Hepatocyte (in vitro differentiated cells): ENCODE measurements around the gene PTPRE.
"Not testable (repeated sequence)": the region's sequence is repeated elsewhere in the genome, so short reads cannot be mapped to it uniquely, and the experiment has no call there.

Experiments
- EZH2 ChIP-seq: fragments of 200-600 bp; sonication (generic); IDR thresholded peaks from 2 replicates; pipeline ENCODE4 v1.6.1; 2016; ENCODE audit warnings: antibody characterized with exemption, mild to moderate bottlenecking, borderline replicate concordance
- TF ChIP-seq, protein P1 (sequence below): fragments of 200-600 bp; sonication (generic); IDR thresholded peaks from 2 replicates; pipeline ENCODE4 v1.5.1; 2016; ENCODE audit warnings: antibody characterized with exemption, mild to moderate bottlenecking; ENCODE audit not compliant: poor library complexity

DNA sequence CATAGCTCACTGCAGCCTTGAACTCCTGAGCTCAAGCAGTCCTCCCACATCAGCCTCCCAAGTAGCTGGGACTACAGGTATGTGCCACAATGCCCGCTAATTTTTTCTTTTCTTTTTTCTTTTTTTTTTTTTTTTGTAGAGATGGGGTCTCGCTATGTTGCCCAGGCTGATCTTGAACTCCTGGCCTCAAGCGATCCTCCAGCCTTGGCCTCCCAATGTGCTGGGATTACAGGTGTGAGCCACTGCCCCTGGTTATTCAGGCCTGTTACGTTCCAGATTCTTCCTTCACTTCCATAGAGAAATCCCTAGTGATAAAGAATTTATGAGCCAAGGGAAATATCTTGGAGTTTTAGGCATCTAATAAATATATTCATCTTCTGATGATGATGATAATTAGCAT is 187.7 kb downstream of the PTPRE start:
- TF ChIP-seq, protein P1, sequence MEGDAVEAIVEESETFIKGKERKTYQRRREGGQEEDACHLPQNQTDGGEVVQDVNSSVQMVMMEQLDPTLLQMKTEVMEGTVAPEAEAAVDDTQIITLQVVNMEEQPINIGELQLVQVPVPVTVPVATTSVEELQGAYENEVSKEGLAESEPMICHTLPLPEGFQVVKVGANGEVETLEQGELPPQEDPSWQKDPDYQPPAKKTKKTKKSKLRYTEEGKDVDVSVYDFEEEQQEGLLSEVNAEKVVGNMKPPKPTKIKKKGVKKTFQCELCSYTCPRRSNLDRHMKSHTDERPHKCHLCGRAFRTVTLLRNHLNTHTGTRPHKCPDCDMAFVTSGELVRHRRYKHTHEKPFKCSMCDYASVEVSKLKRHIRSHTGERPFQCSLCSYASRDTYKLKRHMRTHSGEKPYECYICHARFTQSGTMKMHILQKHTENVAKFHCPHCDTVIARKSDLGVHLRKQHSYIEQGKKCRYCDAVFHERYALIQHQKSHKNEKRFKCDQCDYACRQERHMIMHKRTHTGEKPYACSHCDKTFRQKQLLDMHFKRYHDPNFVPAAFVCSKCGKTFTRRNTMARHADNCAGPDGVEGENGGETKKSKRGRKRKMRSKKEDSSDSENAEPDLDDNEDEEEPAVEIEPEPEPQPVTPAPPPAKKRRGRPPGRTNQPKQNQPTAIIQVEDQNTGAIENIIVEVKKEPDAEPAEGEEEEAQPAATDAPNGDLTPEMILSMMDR: not testable (repeated sequence)
- TF ChIP-seq EZH2: not testable (repeated sequence)
